Muscle layer of colon (tissue), 2 donors: ENCODE results near the gene TUBA3E.
"Not testable (repeated sequence)": the region's sequence is repeated elsewhere in the genome, so short reads cannot be mapped to it uniquely, and the experiment has no call there.

Source experiments
- H3K27ac ChIP-seq: one replicate; pipeline ENCODE4 v1.7.0; 2013; ENCODE audit warnings: low read depth, mild to moderate bottlenecking, low read length, moderate library complexity
- H3K27me3 ChIP-seq, 2 donors: one replicate each; pipeline ENCODE4 v1.7.0; 2013; ENCODE audit warnings: low read length in 2 of 2, mild to moderate bottlenecking in 2 of 2; ENCODE audit not compliant: insufficient read depth in 2 of 2, control insufficient read depth in 1 of 2
- H3K36me3 ChIP-seq: one replicate; pipeline ENCODE4 v1.7.0; 2013; ENCODE audit warnings: mild to moderate bottlenecking, low read length; ENCODE audit not compliant: insufficient read depth
- H3K4me1 ChIP-seq: one replicate; pipeline ENCODE4 v1.7.0; 2013; ENCODE audit warnings: mild to moderate bottlenecking, low read length; ENCODE audit not compliant: insufficient read depth
- H3K4me3 ChIP-seq, 2 donors: one replicate each; pipeline ENCODE4 v1.7.0; 2013; ENCODE audit warnings: low read length in 2 of 2, low read depth in 1 of 2, mild to moderate bottlenecking in 1 of 2, moderate library complexity in 1 of 2
- H3K9ac ChIP-seq: one replicate; pipeline ENCODE4 v1.7.0; 2013; ENCODE audit warnings: low read length
- H3K9me3 ChIP-seq: one replicate; pipeline ENCODE4 v1.7.0; 2013; ENCODE audit warnings: mild to moderate bottlenecking, low read length
- donor health status: abdominal sarcoma.
- donor health status: Adenocarcinoma of cecum.

The TUBA3E gene

DNA sequence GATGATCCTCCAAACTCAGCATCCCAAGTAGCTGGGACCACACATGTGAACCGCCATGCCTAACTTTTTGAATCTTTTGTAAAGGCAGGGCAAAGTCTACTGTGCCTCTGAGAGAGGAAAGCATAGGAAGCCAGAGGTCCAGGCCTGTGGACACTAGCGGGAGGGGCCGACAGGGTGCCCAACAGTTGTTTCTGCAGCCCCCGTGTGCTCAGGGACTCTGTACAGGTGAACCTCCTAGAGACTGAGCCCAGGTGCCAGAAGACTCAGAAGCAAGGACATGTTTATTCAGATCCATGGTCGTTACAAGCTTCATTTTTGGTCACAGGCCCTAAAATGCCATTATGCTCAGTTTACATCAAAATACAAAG is 47.1 kb downstream of the TUBA3E start:
- not testable (repeated sequence) for H3K27me3 ChIP-seq, H3K9me3 ChIP-seq, H3K9ac ChIP-seq, H3K36me3 ChIP-seq, H3K27ac ChIP-seq, H3K4me3 ChIP-seq, H3K4me1 ChIP-seq

DNA sequence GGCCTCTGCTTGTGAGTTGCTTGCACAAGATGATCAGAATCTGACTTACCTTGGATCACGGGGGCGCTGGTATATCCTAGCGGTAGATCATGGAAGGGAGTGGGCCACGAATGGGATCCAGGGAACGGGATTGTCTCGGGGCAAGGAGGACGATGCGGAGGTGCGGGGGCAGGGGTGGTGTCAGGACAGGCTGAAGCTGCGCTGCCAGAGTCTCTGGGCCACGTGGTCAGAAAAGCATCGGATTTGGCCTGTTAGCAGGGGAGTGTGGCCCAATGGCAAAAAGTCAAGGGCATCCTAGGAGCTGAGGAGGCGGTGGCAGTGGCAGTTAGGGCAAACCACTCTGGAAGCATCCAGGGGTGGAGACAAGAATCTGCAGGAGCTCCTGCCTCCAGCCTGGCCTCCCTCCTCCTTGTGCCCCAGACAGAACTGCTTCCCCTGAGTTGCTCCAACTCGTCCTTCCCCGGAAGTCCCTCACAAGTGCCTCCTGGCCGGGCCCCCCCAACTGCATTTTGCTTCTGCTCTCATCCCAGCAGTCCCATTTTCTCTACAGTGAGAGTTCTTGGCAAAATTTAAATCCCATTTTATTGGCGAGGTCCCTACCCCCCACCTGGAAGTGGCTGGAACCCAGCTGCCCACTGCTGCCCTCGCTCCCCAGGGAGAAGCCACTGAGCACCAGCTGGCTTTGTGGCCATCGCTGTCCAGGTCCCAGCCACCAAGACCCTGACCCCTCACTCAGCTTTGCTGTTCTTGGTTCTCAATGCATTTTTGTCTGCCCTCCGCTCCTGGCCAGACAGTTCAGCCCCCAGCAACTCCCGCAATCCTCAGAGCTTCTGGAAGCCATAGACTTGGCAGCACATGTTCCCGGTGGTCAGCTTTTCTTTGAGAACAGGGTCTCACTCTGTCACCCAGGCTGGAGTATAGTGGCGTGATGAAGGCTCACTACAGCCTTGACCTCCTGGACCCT is 47.8 kb downstream of the TUBA3E start:
- Histone ChIP-seq H3K4me1 (no peaks in the 10 kb centered on the region), H3K9me3 (no peaks in the 10 kb centered on the region), H3K9ac (no peak overlapping the region), H3K27me3 (no peaks in the 10 kb centered on the region), H3K4me3 (no peak overlapping the region), H3K36me3 (no peaks in the 10 kb centered on the region), H3K27ac (no peak overlapping the region)

DNA sequence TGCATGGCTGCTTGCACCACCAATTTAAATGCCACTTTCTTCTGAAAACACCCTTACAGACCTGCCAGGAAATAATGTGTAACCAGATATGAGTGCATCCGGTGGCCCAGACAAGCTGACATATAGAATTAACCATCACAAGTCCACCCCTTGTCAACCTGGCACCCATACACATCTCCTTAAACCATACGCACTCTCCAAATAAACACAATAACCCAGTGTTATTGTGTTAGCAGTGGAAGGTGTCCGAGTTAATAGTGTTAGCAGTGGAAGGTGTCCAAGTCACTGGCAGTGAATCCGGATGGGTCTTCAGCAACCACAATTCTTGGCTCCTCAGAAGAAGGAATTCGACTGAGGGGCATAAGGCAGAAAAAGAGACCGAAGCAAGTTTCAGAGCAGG is 49.7 kb downstream of the TUBA3E start:
- H3K4me1 ChIP-seq, H3K27me3 ChIP-seq, H3K9ac ChIP-seq, H3K27ac ChIP-seq, H3K36me3 ChIP-seq, H3K9me3 ChIP-seq, H3K4me3 ChIP-seq: not testable (repeated sequence)

DNA sequence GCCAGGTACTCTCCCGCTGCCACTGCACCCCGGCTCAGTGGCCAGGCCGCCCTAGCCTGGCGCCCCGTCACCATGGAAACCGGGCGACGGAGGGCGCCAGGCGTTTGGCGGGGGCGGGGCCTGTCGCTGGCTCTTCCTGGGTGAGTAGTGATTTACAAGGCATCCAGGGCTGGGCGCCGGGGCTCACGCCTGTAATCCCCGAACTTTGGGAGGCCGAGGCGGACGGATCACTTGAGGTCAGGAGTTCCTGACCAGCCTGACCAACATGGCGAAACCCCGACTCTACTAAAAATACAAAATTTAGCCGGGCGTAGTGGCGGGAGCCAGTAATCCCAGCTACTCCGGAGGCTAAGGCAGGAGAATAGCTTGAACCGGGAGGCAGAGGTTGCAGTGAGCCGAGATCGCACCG is 53.2 kb downstream of the TUBA3E start, which contains the start of gene CCDC74B:
CCDC74B (minus strand) TSS at position 107 of the 409 bp plus-strand sequence. CDS start 116 bp downstream, outside the sequence.
- H3K4me1 ChIP-seq, H3K27ac ChIP-seq, H3K9me3 ChIP-seq, H3K36me3 ChIP-seq, H3K9ac ChIP-seq, H3K27me3 ChIP-seq: not testable (repeated sequence)
- peak within 1 kb of the TSS in 1 of 2 donors; percentile 27 for H3K4me3 ChIP-seq

DNA sequence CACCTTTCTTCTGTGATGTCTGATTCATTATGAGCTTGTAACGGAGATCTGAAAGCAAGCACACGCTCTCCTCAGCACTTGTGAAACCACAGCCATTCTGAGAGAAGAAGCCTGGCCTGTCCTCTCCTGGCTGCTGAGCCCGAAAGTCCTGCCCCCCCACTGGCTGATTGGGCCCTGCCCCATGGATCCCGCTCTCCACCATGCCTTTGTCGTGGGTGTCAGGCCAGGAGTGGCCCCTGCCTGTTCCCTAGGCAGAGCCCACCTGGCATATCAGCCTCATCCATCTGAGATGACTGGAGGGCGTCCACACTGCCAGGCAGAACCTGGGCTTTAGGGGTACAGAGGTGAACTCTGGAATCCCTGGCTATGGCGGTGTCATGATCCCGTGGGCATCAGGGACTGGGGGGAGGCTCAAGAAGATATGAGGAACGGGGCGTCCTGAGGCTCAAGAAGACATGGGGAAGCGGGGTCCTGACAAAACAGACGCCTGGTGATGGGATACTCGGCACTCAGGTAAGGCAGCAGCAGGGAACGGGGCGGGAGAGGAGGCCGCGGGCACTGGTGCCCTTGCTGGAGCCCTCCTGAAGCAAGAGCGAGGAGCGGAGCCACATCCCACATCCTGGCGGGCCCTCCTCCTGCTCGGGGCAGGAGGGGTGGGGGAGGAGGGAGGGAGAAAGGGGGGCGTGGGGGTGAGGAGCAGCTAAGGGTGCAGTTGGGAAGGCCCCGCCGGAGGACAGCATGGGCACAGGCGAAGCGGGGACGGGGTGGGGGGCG is 54.8 kb downstream of the TUBA3E start:
- H3K4me1 ChIP-seq, H3K9me3 ChIP-seq, H3K27me3 ChIP-seq, H3K9ac ChIP-seq, H3K36me3 ChIP-seq, H3K4me3 ChIP-seq, H3K27ac ChIP-seq: not testable (repeated sequence)

DNA sequence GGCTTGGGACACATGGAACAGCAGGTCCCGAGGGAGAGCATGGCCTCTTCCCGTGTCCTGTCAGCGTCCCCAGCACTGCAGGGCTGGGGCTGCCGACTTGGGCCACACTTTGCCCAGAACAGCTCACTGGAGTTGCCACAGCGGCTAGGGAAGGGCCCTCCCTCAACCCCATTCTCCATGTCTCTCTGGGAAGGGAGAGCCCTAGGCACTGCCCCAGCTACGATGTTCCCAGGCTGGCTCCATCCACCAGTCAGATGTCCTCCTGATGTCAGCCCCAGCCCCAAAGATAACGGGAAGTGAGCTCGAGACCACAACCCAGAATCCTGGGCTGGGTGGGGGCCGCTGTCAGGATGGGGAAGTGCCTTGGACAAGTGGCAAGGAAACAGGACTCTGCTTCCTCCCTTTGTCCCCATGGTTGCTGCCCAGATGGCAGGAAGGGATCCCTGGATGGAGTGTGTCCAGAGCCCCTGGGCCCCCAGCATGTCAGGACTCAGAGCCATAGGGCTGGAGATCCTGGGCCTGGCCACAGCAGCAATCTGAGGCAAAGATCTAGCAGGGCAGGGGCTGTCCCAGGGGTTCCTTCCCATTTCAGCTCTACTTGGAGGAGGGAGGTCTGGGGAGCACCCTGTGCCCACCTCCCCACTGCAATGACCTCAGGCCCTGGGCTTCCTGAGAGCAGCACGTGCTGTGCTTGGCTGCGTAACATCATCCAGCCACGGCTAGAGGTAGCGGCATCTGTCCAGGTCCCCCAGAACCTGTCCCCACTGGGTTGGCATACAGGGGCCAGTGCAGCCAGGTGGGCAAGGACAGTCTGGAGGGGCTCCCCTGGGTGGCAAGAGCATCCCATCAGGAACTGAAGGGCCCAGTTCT is 55.6 kb downstream of the TUBA3E start:
- H3K27ac ChIP-seq, H3K4me1 ChIP-seq, H3K4me3 ChIP-seq, H3K36me3 ChIP-seq, H3K9ac ChIP-seq, H3K9me3 ChIP-seq, H3K27me3 ChIP-seq: not testable (repeated sequence)
